Body of pancreas (tissue), 4 donors: Measurements from ENCODE around the gene NAGLU. TPM values are rescaled to one million over a fixed set of nuclear protein-coding genes. Genes with fewer than 3 reads are reported as not detected.

ENCODE experiments used
- ATAC-seq: fragments of 150-250 bp; one replicate; pipeline ENCODE4 v1.9.1; 2016
- DNase-seq, 4 donors: peaks; one replicate each; pipeline ENCODE4 v3.0.0-alpha.2; 2019
- H3K27ac ChIP-seq, 4 donors: fragments of 200-600 bp; sonication (generic); 1 replicate in 3 of 4; 2 replicates in 1 of 4; pipeline versions ENCODE4 v1.5.1 to v1.6.1; 2016 to 2019; ENCODE audit warnings: mild to moderate bottlenecking in 1 of 4, mixed read lengths in 1 of 4, moderate library complexity in 1 of 4
- H3K27me3 ChIP-seq, 2 donors: fragments of 200-600 bp; sonication (generic); one replicate each; pipeline ENCODE4 v1.6.0; 2016; ENCODE audit warnings: mild to moderate bottlenecking in 1 of 2
- H3K36me3 ChIP-seq, 2 donors: fragments of 200-600 bp; sonication (generic); replicated peaks in 1 of 2; 2 replicates each; pipeline ENCODE4 v1.5.1; 2016; ENCODE audit warnings: low read depth in 2 of 2; ENCODE audit not compliant: insufficient read depth in 1 of 2
- H3K4me1 ChIP-seq: fragments of 200-600 bp; sonication (generic); one replicate; pipeline ENCODE4 v1.6.0; 2016
- H3K4me3 ChIP-seq, 2 donors: fragments of 200-600 bp; sonication (generic); 1 replicate in 1 of 2; 2 replicates in 1 of 2; pipeline ENCODE4 v1.5.1; 2016 to 2019
- H3K9me3 ChIP-seq, 3 donors: fragments of 200-600 bp; sonication (generic); 1 replicate in 2 of 3; 2 replicates in 1 of 3; pipeline ENCODE4 v1.5.1; 2016
- CTCF ChIP-seq, 7 experiments: fragments of 450-650 bp in 4 of 7; fragments of 200-600 bp in 3 of 7; sonication (generic) in 3 of 7; IDR thresholded peaks; one replicate each; pipeline ENCODE4 v1.5.1; 2016 to 2019; ENCODE audit warnings: antibody characterized with exemption in 7 of 7
- POLR2A ChIP-seq, 3 donors: fragments of 450-650 bp; IDR thresholded peaks; one replicate each; pipeline ENCODE4 v1.6.1; 2016; ENCODE audit warnings: antibody characterized with exemption in 3 of 3, mild to moderate bottlenecking in 2 of 3
- WGBS, 2 donors: methylation state at CpG; one replicate each; pipeline ENCODE4 v1.1.5; 2017; 5-methylcytosine and 5-hydroxymethylcytosine counted together
- intact Hi-C: fragments of 100-400 bp; cut with DNase I; formaldehyde crosslinking; loops from one replicate; pipeline ENCODE4 v1.15.1; 2023
- total RNA-seq, 2 donors: library from RNA; depleted of rRNA; stranded (reverse); fragments of >200 nt; gene quantifications; one replicate each; pipeline ENCODE4 v1.1.0, GENCODE V29; 2016

NAGLU gene
- total RNA-seq, 2 donors from 2014 or later = 46.4 to 110 TPM

GRCh38 chr17:42563143-42563509, 27.1 kb downstream of the NAGLU start:
- peak in 2 of 3 donors; percentile 19 to 41 for TF ChIP-seq POLR2A (IDR thresholded peaks at IDR 0.05)
- TF ChIP-seq CTCF (IDR thresholded peaks at IDR 0.05) = peak in 1 of 7 experiments; percentile 3
- ATAC-seq (no peak), DNase-seq (no peak)
- intact Hi-C loops = no loop called here
- Histone ChIP-seq H3K27ac (peak overlapping the region; percentile 72 to 93 (median 88)), H3K27me3 (no peaks in the 10 kb centered on the region), H3K36me3 (peaks cover 0 to 15% of the 10 kb centered on the region in 2 donors), H3K4me1 (peaks cover 51% of the 10 kb centered on the region), H3K9me3 (no peaks in the 10 kb centered on the region), H3K4me3 (peak overlapping the region; percentile 72 to 90)
- 24% methylated on average over 9 to 14 of the region's 14 CpGs for WGBS, 2 donors

GRCh38 chr17:42563543-42563942, 27.5 kb downstream of the NAGLU start:
- DNase-seq (peak; percentile 65 to 82 (median 78)), ATAC-seq (no peak)
- H3K4me1 ChIP-seq = peaks cover 55% of the 10 kb centered on the region
- H3K36me3 ChIP-seq = peaks cover 0 to 15% of the 10 kb centered on the region in 2 donors
- intact Hi-C loops = no loop called here
- no peaks in the 10 kb centered on the region for H3K27me3 ChIP-seq
- peak overlapping the region; percentile 72 to 93 (median 88) for H3K27ac ChIP-seq
- WGBS, 2 donors = 0 to 10% methylated on average over 1 of the region's 1 CpG
- H3K4me3 ChIP-seq = no peak overlapping the region
- TF ChIP-seq CTCF (IDR thresholded peaks at IDR 0.05) = peak in 3 of 7 experiments; percentile 3 to 31 (median 25)
- no peak for TF ChIP-seq POLR2A (IDR thresholded peaks at IDR 0.05)
- H3K9me3 ChIP-seq = no peaks in the 10 kb centered on the region

- no peaks in the 10 kb centered on the region for H3K27me3 ChIP-seq
- H3K4me3 ChIP-seq = no peak overlapping the region
- no peaks in the 10 kb centered on the region for H3K9me3 ChIP-seq
- ATAC-seq (no peak), DNase-seq (no peak)
- intact Hi-C loops = no loop called here
- WGBS, 2 donors = 70 to 79% methylated on average over 9 of the region's 9 CpGs
- TF ChIP-seq CTCF (IDR thresholded peaks at IDR 0.05) = no peak
- TF ChIP-seq POLR2A (IDR thresholded peaks at IDR 0.05) = no peak
- peaks cover 60% of the 10 kb centered on the region for H3K4me1 ChIP-seq
- peak overlapping the region in 3 of 4 donors; percentile 85 to 93 (median 90) for H3K27ac ChIP-seq
- peaks cover 0 to 15% of the 10 kb centered on the region in 2 donors for H3K36me3 ChIP-seq
Observed at GRCh38 chr17:42563950-42564349, 27.9 kb downstream of the NAGLU start.

GRCh38 chr17:42564815-42565522, 28.9 kb downstream of the NAGLU start:
- no peak overlapping the region for H3K4me3 ChIP-seq
- no peak for DNase-seq
- no peaks in the 10 kb centered on the region for H3K27me3 ChIP-seq
- intact Hi-C loops = no loop called here
- TF ChIP-seq POLR2A (IDR thresholded peaks at IDR 0.05) (no peak), CTCF (IDR thresholded peaks at IDR 0.05) (no peak)
- 86% methylated on average over 15 of the region's 15 CpGs for WGBS, 2 donors
- peaks cover 5 to 26% of the 10 kb centered on the region in 2 donors for H3K36me3 ChIP-seq
- peaks cover 63% of the 10 kb centered on the region for H3K4me1 ChIP-seq
- peak overlapping the region in 3 of 4 donors; percentile 85 to 93 (median 90) for H3K27ac ChIP-seq
- no peaks in the 10 kb centered on the region for H3K9me3 ChIP-seq
- no peak for ATAC-seq
